ENCODE data around the gene TGFBR3L. TPM values are rescaled to one million over a fixed set of nuclear protein-coding genes. Genes with fewer than 3 reads are reported as not detected.
"Not testable (repeated sequence)": the region's sequence is repeated elsewhere in the genome, so short reads cannot be mapped to it uniquely, and the experiment has no call there.

TGFBR3L gene
- total RNA-seq, 2 donors from 2014 or later: 9.9 TPM; not detected in 1

DNA sequence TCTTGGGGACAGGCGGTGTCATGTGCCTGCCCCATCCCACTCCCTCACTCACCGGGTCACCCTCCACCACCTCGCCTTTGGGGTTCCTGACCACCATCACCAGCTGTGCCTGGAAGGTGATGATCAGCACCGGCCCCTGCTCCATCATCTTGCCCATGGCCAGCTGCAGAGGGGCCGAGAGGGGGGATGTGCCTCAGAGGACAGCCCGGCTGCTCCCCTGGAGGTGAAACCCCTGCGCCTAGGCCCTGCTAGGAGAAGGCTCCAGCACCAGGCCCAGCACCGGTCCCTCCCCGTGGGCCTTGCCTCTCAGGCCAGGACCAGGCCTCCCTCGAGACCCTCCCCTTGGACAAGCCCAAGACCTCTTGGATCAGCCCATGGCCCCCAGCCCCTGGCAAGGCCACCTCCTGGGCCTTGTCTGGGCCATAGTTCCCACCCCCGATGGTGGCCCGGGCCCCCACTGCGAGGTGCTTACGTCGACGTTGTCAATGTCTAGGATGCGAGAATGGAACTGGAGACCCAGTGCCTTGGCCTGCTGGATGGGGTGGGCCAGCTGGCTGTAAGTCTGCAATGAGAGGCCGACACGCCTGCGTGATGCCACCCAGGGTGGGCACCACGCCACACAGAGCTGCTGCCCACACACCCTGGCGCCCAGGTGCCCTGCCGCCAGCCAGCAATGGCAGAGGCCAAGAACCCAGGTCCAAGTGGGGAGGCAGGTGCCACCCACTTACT is 13.1 kb downstream of the TGFBR3L start:
- WGBS, 2 donors: 87 to 88% methylated on average over 5 to 19 of the region's 23 CpGs
- H3K36me3 ChIP-seq (replicated peaks in 1 of 2; ENCODE audit: insufficient read depth in 1 of 2, low read depth in 2 of 2): peaks cover 0 to 9% of the 10 kb centered on the region in 2 donors
- peak overlapping the region in 2 of 4 donors; percentile 2 to 69 for H3K27ac ChIP-seq
- DNase-seq (peak in 2 of 4 donors; percentile 16), ATAC-seq (no peak)
- H3K4me1 ChIP-seq: peaks cover 31% of the 10 kb centered on the region
- no peak for TF ChIP-seq POLR2A (IDR thresholded peaks at IDR 0.05)
- TF ChIP-seq, protein P1, sequence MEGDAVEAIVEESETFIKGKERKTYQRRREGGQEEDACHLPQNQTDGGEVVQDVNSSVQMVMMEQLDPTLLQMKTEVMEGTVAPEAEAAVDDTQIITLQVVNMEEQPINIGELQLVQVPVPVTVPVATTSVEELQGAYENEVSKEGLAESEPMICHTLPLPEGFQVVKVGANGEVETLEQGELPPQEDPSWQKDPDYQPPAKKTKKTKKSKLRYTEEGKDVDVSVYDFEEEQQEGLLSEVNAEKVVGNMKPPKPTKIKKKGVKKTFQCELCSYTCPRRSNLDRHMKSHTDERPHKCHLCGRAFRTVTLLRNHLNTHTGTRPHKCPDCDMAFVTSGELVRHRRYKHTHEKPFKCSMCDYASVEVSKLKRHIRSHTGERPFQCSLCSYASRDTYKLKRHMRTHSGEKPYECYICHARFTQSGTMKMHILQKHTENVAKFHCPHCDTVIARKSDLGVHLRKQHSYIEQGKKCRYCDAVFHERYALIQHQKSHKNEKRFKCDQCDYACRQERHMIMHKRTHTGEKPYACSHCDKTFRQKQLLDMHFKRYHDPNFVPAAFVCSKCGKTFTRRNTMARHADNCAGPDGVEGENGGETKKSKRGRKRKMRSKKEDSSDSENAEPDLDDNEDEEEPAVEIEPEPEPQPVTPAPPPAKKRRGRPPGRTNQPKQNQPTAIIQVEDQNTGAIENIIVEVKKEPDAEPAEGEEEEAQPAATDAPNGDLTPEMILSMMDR (IDR thresholded peaks at IDR 0.05): no peak
- H3K27me3 ChIP-seq: no peaks in the 10 kb centered on the region
- H3K9me3 ChIP-seq: no peaks in the 10 kb centered on the region
- no peak overlapping the region for H3K4me3 ChIP-seq
- intact Hi-C loops (cut with DNase I): no loop called here

DNA sequence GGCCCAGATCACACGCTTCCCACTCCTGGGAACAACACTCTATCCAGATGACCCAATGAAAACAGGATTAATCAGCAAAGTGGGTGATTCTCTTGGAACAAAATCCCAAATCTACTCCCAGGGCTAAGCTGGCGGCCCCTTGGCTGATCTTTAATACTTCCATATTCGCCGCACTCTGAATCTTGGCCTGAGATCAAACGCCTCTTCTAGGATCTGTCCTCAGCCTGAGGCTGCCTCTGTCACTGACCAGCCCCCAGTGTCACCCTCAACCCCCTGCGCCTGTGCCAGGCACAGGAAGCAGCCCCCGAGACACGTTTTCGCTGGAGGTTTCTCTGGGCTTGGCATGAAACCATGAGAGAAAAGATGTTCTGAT is 13.7 kb downstream of the TGFBR3L start:
- DNase-seq: peak in 1 of 4 donors; percentile 12
- no peak overlapping the region for H3K4me3 ChIP-seq
- H3K4me1 ChIP-seq: peaks cover 31% of the 10 kb centered on the region

DNA sequence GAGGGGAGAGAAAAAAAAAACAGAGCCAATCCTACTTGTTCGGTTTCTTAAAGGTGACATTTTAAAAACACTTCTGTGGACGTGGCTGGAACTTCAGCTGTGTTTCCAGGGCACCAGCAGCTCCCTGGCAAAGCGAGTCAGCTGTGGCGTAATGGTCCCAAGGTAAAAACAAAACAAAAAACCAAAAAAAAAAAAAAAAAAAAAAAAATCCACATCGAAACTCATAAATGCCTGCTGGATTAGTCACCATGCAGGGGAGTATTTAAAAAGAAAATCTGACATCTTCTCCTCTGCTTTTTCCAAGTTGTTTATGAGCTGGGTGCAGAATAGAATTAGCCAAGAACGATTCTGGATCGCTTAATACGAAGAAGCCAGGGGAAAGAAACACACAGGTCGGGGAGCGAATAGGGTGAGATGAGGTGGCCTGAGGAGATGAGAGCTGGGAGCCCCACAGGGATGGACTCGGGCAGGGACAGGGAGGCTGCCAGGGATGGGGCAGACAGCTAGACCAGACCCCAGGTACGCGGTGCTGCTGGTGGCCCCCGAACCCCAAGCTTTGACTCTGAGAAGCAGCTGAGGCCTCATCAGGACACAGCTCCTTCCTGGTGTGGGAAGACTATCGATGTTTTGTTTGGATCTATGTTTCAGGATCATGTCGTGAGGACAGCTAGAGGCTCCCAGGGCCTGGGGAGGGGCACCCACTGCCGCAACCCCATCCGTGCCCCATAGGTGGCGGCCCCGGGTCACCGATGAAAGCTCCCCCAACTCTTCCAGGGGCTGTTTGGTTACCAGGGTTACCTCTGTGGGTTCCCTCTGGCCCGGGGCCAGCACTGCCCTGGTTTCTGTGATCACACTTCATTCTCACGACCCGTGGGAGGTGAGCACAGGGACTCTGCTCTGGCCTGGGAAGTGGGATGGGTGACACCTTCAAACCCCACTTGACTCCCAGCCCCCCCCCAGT is 14.4 kb downstream of the TGFBR3L start:
- intact Hi-C loops (cut with DNase I): no loop called here
- ATAC-seq: peak; percentile 13
- Histone ChIP-seq H3K36me3 (replicated peaks in 1 of 2; ENCODE audit: insufficient read depth in 1 of 2, low read depth in 2 of 2) (peaks cover 5 to 20% of the 10 kb centered on the region in 2 donors), H3K27me3 (no peaks in the 10 kb centered on the region), H3K27ac (peak overlapping the region; percentile 52 to 69 (median 56)), H3K4me3 (no peak overlapping the region), H3K4me1 (peaks cover 31% of the 10 kb centered on the region), H3K9me3 (no peaks in the 10 kb centered on the region)
- peak in 3 of 4 donors; percentile 51 to 62 (median 56) for DNase-seq
- WGBS, 2 donors: 65 to 70% methylated on average over 23 to 24 of the region's 24 CpGs
- TF ChIP-seq POLR2A (IDR thresholded peaks at IDR 0.05): no peak
- TF ChIP-seq, protein P1 (IDR thresholded peaks at IDR 0.05): peak in 2 of 7 experiments; percentile 8 to 13

More for the DNA sequence above, 13.7 kb downstream of the TGFBR3L start:
- Histone ChIP-seq H3K27ac (peak overlapping the region in 3 of 4 donors; percentile 2 to 69 (median 55)), H3K9me3 (no peaks in the 10 kb centered on the region), H3K27me3 (no peaks in the 10 kb centered on the region), H3K36me3 (replicated peaks in 1 of 2; ENCODE audit: insufficient read depth in 1 of 2, low read depth in 2 of 2) (peaks cover under 1 to 13% of the 10 kb centered on the region in 2 donors)
- 73 to 83% methylated on average over 8 to 9 of the region's 9 CpGs for WGBS, 2 donors
- TF ChIP-seq, protein P1 (IDR thresholded peaks at IDR 0.05): no peak
- TF ChIP-seq POLR2A (IDR thresholded peaks at IDR 0.05): no peak
- intact Hi-C loops (cut with DNase I): no loop called here
- ATAC-seq: no peak

DNA sequence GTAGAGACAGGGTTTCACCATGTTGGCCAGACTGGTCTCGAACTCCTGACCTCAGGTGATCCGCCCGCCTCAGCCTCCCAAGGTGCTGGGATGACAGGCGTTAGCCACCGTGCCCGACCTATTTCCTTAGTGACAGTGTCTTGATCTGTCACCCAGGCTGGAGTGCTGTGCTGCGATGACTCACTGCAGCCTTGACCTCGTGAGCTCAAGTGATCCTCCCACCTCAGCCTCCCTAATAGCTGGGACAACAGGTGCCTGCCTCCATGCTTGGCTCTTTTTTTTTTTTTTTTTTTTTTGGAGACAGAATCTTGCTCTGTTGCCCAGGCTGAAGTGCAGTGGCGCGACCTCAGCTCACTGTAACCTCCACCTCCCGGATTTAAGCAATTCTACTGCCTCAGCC is 15.4 kb downstream of the TGFBR3L start:
- H3K9me3 ChIP-seq; H3K27me3 ChIP-seq; H3K4me3 ChIP-seq; ATAC-seq; intact Hi-C loops (cut with DNase I); DNase-seq: not testable (repeated sequence)
- Histone ChIP-seq H3K4me1 (peaks cover 24% of the 10 kb centered on the region), H3K27ac (peak overlapping the region in 1 of 4 donors; percentile 56), H3K36me3 (replicated peaks in 1 of 2; ENCODE audit: insufficient read depth in 1 of 2, low read depth in 2 of 2) (peaks cover 5 to 20% of the 10 kb centered on the region in 2 donors)
- WGBS, 2 donors: 88 to 93% methylated on average over 11 of the region's 11 CpGs

DNA sequence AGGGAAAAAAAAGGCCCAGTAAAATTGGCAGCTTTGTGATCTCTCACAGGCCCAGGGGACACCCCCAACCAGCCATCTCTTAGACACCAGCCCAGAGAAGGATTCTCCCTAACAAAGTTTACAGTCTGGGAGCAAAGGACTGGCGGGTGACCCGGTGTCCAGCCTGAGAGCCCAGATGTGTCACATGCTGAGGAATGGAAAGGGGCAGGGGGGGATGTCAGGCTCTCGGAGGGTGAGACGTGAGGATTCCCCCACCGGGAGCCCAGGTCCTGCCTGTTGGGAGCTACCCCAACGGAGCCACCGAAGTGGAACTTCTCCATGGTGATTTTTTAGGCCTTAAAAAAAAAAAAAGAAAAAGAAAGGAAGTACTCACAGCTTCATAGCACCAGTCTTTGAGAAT is 16.1 kb downstream of the TGFBR3L start:
- DNase-seq: peak in 1 of 4 donors; percentile 9
- Histone ChIP-seq H3K4me3 (no peak overlapping the region), H3K27ac (no peak overlapping the region), H3K9me3 (no peaks in the 10 kb centered on the region), H3K27me3 (no peaks in the 10 kb centered on the region), H3K4me1 (peaks cover 18% of the 10 kb centered on the region), H3K36me3 (replicated peaks in 1 of 2; ENCODE audit: insufficient read depth in 1 of 2, low read depth in 2 of 2) (peaks cover 5 to 23% of the 10 kb centered on the region in 2 donors)
- intact Hi-C loops (cut with DNase I): no loop called here
- WGBS, 2 donors: 80 to 87% methylated on average over 7 of the region's 7 CpGs
- no peak for ATAC-seq
- TF ChIP-seq POLR2A (IDR thresholded peaks at IDR 0.05): no peak
- TF ChIP-seq, protein P1 (IDR thresholded peaks at IDR 0.05): no peak

Measured in body of pancreas (tissue), 4 donors.